SU-DHL-6 (cell line): ENCODE measurements around the gene TBR1.

ENCODE experiments used
- H2AFZ ChIP-seq: fragments of 200-600 bp; sonication (generic); 2 replicates; pipeline ENCODE4 v1.6.1; 2014; ENCODE audit warnings: low read depth, mild to moderate bottlenecking, moderate library complexity, mixed read lengths, antibody characterized with exemption, low read length; ENCODE audit not compliant: severe bottlenecking
- H3F3A ChIP-seq: fragments of 200-600 bp; shearing (Covaris generic); 2 replicates; pipeline ENCODE4 v1.6.0; 2016; ENCODE audit warnings: antibody characterized with exemption, mild to moderate bottlenecking; ENCODE audit not compliant: insufficient read depth
- H3K27ac ChIP-seq: fragments of 200-600 bp; sonication (generic); 2 replicates; pipeline ENCODE4 v1.5.1; 2016; ENCODE audit warnings: low read depth, mild to moderate bottlenecking, low read length, moderate library complexity, mixed read lengths
- H3K27me3 ChIP-seq: fragments of 200-600 bp; sonication (generic), shearing (Covaris generic); 2 replicates; pipeline ENCODE4 v1.6.0; 2014; ENCODE audit warnings: mild to moderate bottlenecking, low read length
- H3K36me3 ChIP-seq: fragments of 200-600 bp; sonication (generic); 2 replicates; pipeline ENCODE4 v1.6.1; 2014; ENCODE audit warnings: mild to moderate bottlenecking, low read length, mixed read lengths
- H3K4me2 ChIP-seq: fragments of 300-600, 200-600 bp; shearing (Covaris generic), sonication (generic); 2 replicates; pipeline ENCODE4 v1.6.0; 2014; ENCODE audit warnings: low read length, low read depth, mild to moderate bottlenecking; ENCODE audit not compliant: poor library complexity, severe bottlenecking
- H3K4me3 ChIP-seq: fragments of 200-600 bp; sonication (generic); 2 replicates; pipeline ENCODE4 v1.5.1; 2014; ENCODE audit warnings: antibody characterized with exemption, low read length, mild to moderate bottlenecking, mixed read lengths; ENCODE audit not compliant: insufficient read depth, poor library complexity, severe bottlenecking
- H3K79me2 ChIP-seq: fragments of 200-600 bp; sonication (generic); 2 replicates; pipeline ENCODE4 v1.6.1; 2014; ENCODE audit warnings: mild to moderate bottlenecking, low read length, moderate library complexity; ENCODE audit not compliant: insufficient read depth
- H3K9ac ChIP-seq: fragments of 200-600 bp; sonication (generic); 2 replicates; pipeline ENCODE4 v1.7.0; 2014; ENCODE audit warnings: mild to moderate bottlenecking, low read length
- H3K9me2 ChIP-seq: fragments of 200-600 bp; sonication (generic); replicated peaks from 2 replicates; pipeline ENCODE4 v1.6.1; 2014; ENCODE audit warnings: low read length; ENCODE audit not compliant: insufficient read depth
- H3K9me3 ChIP-seq: fragments of 200-600 bp; sonication (generic); 2 replicates; pipeline ENCODE4 v1.6.1; 2014; ENCODE audit warnings: low read length, mixed read lengths; ENCODE audit not compliant: insufficient read depth
- H4K20me1 ChIP-seq: fragments of 200-600 bp; sonication (generic); 2 replicates; pipeline ENCODE4 v1.6.1; 2014; ENCODE audit warnings: low read depth, mild to moderate bottlenecking, antibody characterized with exemption, low read length, moderate library complexity, mixed read lengths
- EZH2phosphoT487 ChIP-seq: fragments of 200-600 bp; sonication (generic), shearing (Covaris generic); conservative IDR thresholded peaks from 2 replicates; pipeline ENCODE4 v1.6.1; 2018; ENCODE audit warnings: mild to moderate bottlenecking, antibody characterized with exemption, low read length, moderate library complexity, mixed read lengths
- TF ChIP-seq, protein P1 (sequence below): fragments of 200-600 bp; sonication (generic); IDR thresholded peaks from one replicate; pipeline ENCODE4 v1.5.1; 2017; ENCODE audit warnings: antibody characterized with exemption, mild to moderate bottlenecking, low read length, moderate library complexity; ENCODE audit not compliant: insufficient read depth, poor library complexity, severe bottlenecking

TBR1 gene

DNA sequence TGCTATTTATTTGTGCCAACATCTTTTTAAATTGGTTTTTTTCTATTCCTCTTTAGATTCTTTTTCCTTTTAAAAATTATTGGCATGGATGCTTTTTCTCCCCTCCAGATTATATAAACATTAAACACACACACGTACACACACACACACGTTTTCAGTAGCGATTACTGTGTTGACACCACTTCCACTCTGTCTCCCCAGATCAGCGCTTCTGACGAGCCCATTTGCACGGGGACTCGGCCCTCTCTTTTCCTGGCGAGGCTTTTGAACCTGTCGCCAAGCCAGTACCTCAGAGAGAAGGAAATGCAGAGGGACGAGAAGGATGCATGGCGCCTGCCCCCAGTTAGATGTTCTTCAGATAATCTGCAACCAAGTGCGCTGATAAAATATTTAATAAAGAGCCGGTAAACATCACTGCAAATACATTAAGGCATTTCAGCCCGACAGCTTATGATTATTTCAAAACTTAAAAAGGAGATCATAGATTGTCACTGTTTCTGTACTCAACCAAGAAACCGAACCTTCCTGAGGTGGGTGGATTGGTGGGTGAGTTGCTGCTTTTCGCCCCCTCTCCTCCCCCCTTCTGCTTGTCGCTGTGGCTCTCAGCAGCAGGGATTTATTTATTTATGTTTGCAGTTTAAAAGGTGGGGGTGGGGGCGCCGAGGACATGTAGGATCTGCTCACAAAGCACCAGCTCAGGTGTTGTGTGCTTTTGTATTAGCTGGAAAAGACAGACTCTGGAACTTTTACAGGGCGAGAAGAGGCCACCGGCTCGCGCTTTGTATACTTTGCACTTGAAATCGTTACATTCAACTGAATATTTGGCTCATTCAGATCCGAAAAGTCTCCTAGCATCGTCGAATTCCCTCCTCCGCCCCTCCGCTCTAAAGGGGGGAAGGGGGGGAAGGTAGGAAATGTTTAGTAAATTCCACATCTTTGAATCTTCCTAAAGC, 787 bp upstream of the TBR1 start:
- Histone ChIP-seq H3K27ac (no peak overlapping the region), H3K9ac (no peak overlapping the region)

DNA sequence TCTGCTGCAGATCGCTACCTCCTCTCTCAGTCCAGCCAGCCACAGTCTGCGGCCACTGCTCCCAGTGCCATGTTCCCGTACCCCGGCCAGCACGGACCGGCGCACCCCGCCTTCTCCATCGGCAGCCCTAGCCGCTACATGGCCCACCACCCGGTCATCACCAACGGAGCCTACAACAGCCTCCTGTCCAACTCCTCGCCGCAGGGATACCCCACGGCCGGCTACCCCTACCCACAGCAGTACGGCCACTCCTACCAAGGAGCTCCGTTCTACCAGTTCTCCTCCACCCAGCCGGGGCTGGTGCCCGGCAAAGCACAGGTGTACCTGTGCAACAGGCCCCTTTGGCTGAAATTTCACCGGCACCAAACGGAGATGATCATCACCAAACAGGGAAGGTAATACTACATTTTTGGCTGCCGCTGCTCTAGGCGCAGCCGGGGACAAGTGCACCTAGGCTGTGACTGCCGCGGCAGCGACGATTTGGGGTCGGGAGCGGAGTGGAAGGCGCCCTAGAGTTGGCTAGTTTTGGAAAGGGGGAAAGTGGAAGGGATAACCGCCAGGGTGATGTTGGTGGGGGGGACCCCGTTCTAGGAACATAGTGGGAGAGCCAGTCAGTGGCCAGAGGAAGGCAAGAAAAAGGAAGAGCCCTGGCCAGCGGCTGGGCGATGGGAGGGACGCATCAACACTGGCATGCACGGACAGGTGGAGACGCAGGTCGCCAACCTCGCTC, 776 bp downstream of the TBR1 start:
- Histone ChIP-seq H3K27ac (no peak overlapping the region), H3K36me3 (no peaks in the 10 kb centered on the region), H3K4me2 (no peak overlapping the region), H4K20me1 (no peaks in the 10 kb centered on the region), H3F3A (no peaks in the 10 kb centered on the region), H3K27me3 (no peaks in the 10 kb centered on the region), H3K9ac (no peak overlapping the region), H3K9me2 (no peaks in the 10 kb centered on the region), H3K4me3 (no peak overlapping the region), H2AFZ (no peak overlapping the region), H3K9me3 (no peaks in the 10 kb centered on the region), H3K79me2 (no peaks in the 10 kb centered on the region)
- TF ChIP-seq, protein P1, sequence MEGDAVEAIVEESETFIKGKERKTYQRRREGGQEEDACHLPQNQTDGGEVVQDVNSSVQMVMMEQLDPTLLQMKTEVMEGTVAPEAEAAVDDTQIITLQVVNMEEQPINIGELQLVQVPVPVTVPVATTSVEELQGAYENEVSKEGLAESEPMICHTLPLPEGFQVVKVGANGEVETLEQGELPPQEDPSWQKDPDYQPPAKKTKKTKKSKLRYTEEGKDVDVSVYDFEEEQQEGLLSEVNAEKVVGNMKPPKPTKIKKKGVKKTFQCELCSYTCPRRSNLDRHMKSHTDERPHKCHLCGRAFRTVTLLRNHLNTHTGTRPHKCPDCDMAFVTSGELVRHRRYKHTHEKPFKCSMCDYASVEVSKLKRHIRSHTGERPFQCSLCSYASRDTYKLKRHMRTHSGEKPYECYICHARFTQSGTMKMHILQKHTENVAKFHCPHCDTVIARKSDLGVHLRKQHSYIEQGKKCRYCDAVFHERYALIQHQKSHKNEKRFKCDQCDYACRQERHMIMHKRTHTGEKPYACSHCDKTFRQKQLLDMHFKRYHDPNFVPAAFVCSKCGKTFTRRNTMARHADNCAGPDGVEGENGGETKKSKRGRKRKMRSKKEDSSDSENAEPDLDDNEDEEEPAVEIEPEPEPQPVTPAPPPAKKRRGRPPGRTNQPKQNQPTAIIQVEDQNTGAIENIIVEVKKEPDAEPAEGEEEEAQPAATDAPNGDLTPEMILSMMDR: no peak
- no peak for TF ChIP-seq EZH2phosphoT487

More for the DNA sequence above, 787 bp upstream of the TBR1 start:
- H4K20me1 ChIP-seq: peaks cover 4% of the 10 kb centered on the region; the same call in 1 of the 2 replicates
- H3K4me3 ChIP-seq: no peak overlapping the region
- H3K27me3 ChIP-seq: no peaks in the 10 kb centered on the region
- peak overlapping the region; percentile 27 for H2AFZ ChIP-seq
- no peaks in the 10 kb centered on the region for H3K9me3 ChIP-seq
- peaks cover 13% of the 10 kb centered on the region; the same call in 1 of the 2 replicates for H3K36me3 ChIP-seq
- TF ChIP-seq, protein P1: no peak
- 0 out of 2 replicates have a peak, but pooled peaks have one; percentile 61 for TF ChIP-seq EZH2phosphoT487
- H3K79me2 ChIP-seq: no peaks in the 10 kb centered on the region
- H3K4me2 ChIP-seq: peak overlapping the region; percentile 20
- no peaks in the 10 kb centered on the region for H3F3A ChIP-seq
- no peaks in the 10 kb centered on the region for H3K9me2 ChIP-seq

DNA sequence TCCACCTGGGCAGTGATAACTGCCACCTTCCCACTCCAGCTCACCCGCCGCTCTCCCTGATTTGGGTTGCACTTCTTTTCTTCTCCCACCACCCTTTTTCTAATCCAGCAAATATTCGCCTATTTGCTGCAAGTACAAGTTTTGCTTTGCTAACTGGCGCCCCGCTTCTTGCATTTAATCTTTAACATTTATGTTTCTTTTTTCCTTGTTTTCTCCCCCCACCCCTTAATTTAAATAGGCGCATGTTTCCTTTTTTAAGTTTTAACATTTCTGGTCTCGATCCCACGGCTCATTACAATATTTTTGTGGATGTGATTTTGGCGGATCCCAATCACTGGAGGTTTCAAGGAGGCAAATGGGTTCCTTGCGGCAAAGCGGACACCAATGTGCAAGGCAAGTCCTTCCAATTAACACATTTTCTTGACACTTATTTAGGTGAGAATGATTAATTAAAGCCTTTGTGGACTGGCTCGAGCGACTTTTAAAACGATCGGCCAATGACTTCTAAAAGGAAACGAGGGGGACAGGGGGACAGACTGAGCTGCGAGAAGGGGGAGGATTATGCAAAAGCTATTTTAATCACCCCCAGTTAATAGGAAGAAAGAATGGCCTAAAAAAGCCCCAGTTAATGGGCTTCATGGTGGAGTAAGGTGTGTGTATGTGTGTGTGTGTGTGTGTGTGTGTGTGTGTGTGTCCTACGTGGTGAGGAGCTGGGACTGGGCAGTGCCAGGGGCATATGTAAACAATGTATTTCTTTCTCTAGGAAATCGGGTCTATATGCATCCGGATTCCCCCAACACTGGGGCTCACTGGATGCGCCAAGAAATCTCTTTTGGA, 1.6 kb downstream of the TBR1 start:
- no peak overlapping the region for H3K27ac ChIP-seq
- no peak overlapping the region for H3K4me3 ChIP-seq
- H3K4me2 ChIP-seq: no peak overlapping the region
- H3F3A ChIP-seq: no peaks in the 10 kb centered on the region
- TF ChIP-seq, protein P1: no peak
- TF ChIP-seq EZH2phosphoT487: no peak
- H2AFZ ChIP-seq: no peak overlapping the region
- H4K20me1 ChIP-seq: no peaks in the 10 kb centered on the region
- H3K27me3 ChIP-seq: no peaks in the 10 kb centered on the region
- no peaks in the 10 kb centered on the region for H3K9me3 ChIP-seq
- no peaks in the 10 kb centered on the region for H3K9me2 ChIP-seq
- no peaks in the 10 kb centered on the region for H3K36me3 ChIP-seq
- H3K79me2 ChIP-seq: no peaks in the 10 kb centered on the region
- H3K9ac ChIP-seq: no peak overlapping the region
